Colonic mucosa (tissue), 4 donors: Measurements from ENCODE around the gene LCMT2. TPM values are rescaled to one million over a fixed set of nuclear protein-coding genes. Genes with fewer than 3 reads are reported as not detected.

Source experiments
- DNase-seq: peaks from one replicate; pipeline ENCODE4 v3.0.0-alpha.2; 2020
- H3K27ac ChIP-seq: fragments of 200-600 bp; one replicate; pipeline ENCODE4 v1.8.0; 2021
- H3K27me3 ChIP-seq: fragments of 200-600 bp; one replicate; pipeline ENCODE4 v1.8.0; 2021
- H3K36me3 ChIP-seq: fragments of 200-600 bp; one replicate; pipeline ENCODE4 v1.8.0; 2021
- H3K4me1 ChIP-seq: fragments of 200-600 bp; one replicate; pipeline ENCODE4 v1.8.0; 2021; ENCODE audit warnings: mild to moderate bottlenecking
- H3K4me3 ChIP-seq: fragments of 200-600 bp; one replicate; pipeline ENCODE4 v1.8.0; 2021
- H3K9ac ChIP-seq, 2 donors: one replicate each; pipeline ENCODE4 v1.7.0; 2013; ENCODE audit warnings: control low read depth in 2 of 2, low read depth in 2 of 2, low read length in 2 of 2
- H3K9me3 ChIP-seq: fragments of 200-600 bp; one replicate; pipeline ENCODE4 v1.8.0; 2021
- CTCF ChIP-seq: fragments of 200-600 bp; IDR thresholded peaks from one replicate; pipeline ENCODE4 v1.8.0; 2022; ENCODE audit warnings: antibody characterized with exemption, mild to moderate bottlenecking
- intact Hi-C: fragments of 100-400 bp; cut with DNase I; formaldehyde crosslinking; loops from one replicate; pipeline ENCODE4 v1.14.1; 2022
- total RNA-seq, 2 donors: library from RNA; stranded (reverse); fragmentation: NEBNext Ultra II Directional in 1 of 2; extraction: Animal tissue kit (Norgen Biotek cat#: 25700) in 1 of 2; gene quantifications; one replicate each; pipeline ENCODE4 v1.2.1, GENCODE V29; 2021
- donor health status: healthy.
- donor health status: DM: no; HTN: no; CAD: no.
- donor health status: DM: no; HTN: no; CAD: no.

The LCMT2 gene
- total RNA-seq, 2 donors from 2014 or later, result 7.7 to 8.3 TPM

- DNase-seq, result no peak
- intact Hi-C loops, result no loop called here
- H3K36me3 ChIP-seq, result no peaks in the 10 kb centered on the region
- no peaks in the 10 kb centered on the region for H3K27me3 ChIP-seq
- TF ChIP-seq CTCF, result no peak
- no peaks in the 10 kb centered on the region for H3K4me1 ChIP-seq
- no peak within 1 kb of the TSS for H3K27ac ChIP-seq
- H3K4me3 ChIP-seq, result no peak within 1 kb of the TSS
- H3K9ac ChIP-seq, result no peak within 1 kb of the TSS
- H3K9me3 ChIP-seq, result no peaks in the 10 kb centered on the region
Measured at GRCh38 chr15:43302205-43302817, 28.1 kb downstream of the LCMT2 start, which contains the start of gene TGM7. TGM7 (minus strand) TSS chr15:43302255.

GRCh38 chr15:43299884-43300283, 30.5 kb downstream of the LCMT2 start:
- H3K9me3 ChIP-seq, result no peaks in the 10 kb centered on the region
- H3K27ac ChIP-seq, result no peak overlapping the region
- H3K4me3 ChIP-seq, result no peak overlapping the region
- DNase-seq, result no peak
- H3K27me3 ChIP-seq, result no peaks in the 10 kb centered on the region
- TF ChIP-seq CTCF, result no peak
- intact Hi-C loops, result no loop called here
- H3K4me1 ChIP-seq, result no peaks in the 10 kb centered on the region
- no peaks in the 10 kb centered on the region for H3K36me3 ChIP-seq
- no peak overlapping the region for H3K9ac ChIP-seq

GRCh38 chr15:43299411-43299810, 31.0 kb downstream of the LCMT2 start:
- H3K36me3 ChIP-seq, result no peaks in the 10 kb centered on the region
- H3K9me3 ChIP-seq, result no peaks in the 10 kb centered on the region
- no peak overlapping the region for H3K4me3 ChIP-seq
- no peak overlapping the region for H3K9ac ChIP-seq
- H3K4me1 ChIP-seq, result no peaks in the 10 kb centered on the region
- no peak for TF ChIP-seq CTCF
- no peak for DNase-seq
- H3K27me3 ChIP-seq, result peaks cover 3% of the 10 kb centered on the region
- no peak overlapping the region for H3K27ac ChIP-seq
- intact Hi-C loops, result no loop called here

GRCh38 chr15:43294091-43294706, 36.2 kb downstream of the LCMT2 start:
- intact Hi-C loops, result no loop called here
- DNase-seq, result no peak
- Histone ChIP-seq H3K36me3 (no peaks in the 10 kb centered on the region), H3K9ac (no peak overlapping the region), H3K9me3 (no peaks in the 10 kb centered on the region), H3K4me1 (no peaks in the 10 kb centered on the region), H3K4me3 (no peak overlapping the region), H3K27me3 (peaks cover 8% of the 10 kb centered on the region), H3K27ac (no peak overlapping the region)
- no peak for TF ChIP-seq CTCF

- H3K27ac ChIP-seq, result no peak overlapping the region
- H3K4me1 ChIP-seq, result no peaks in the 10 kb centered on the region
- H3K9ac ChIP-seq, result no peak overlapping the region
- no peaks in the 10 kb centered on the region for H3K9me3 ChIP-seq
- no peaks in the 10 kb centered on the region for H3K36me3 ChIP-seq
- no peak overlapping the region for H3K4me3 ChIP-seq
- H3K27me3 ChIP-seq, result peaks cover 8% of the 10 kb centered on the region
- TF ChIP-seq CTCF, result no peak
- no peak for DNase-seq
- intact Hi-C loops, result no loop called here
Measured at GRCh38 chr15:43293432-43293831, 36.9 kb downstream of the LCMT2 start.
